SJSA1 (cell line): ENCODE results near the gene ACOXL. TPM values are rescaled to one million over a fixed set of nuclear protein-coding genes. Genes with fewer than 3 reads are reported as not detected.
"Not testable (repeated sequence)": the region's sequence is repeated elsewhere in the genome, so short reads cannot be mapped to it uniquely, and the experiment has no call there.

Source experiments
- DNase-seq, 2 experiments: peaks; one replicate each; pipeline ENCODE4 v3.0.0-alpha.2; 2015 to 2020; ENCODE audit warnings: low spot score in 2 of 2, low read depth in 1 of 2
- H3K27ac ChIP-seq: fragments of 250-450 bp; sonication (Bioruptor Pico); 2 replicates; pipeline ENCODE4 v1.5.1; 2020; ENCODE audit warnings: mild to moderate bottlenecking, moderate library complexity
- H3K27me3 ChIP-seq: fragments of 250-450 bp; sonication (Bioruptor Pico); replicated peaks from 2 replicates; pipeline ENCODE4 v1.5.1; 2020; ENCODE audit warnings: mild to moderate bottlenecking, moderate library complexity
- H3K36me3 ChIP-seq: fragments of 250-450 bp; sonication (Bioruptor Pico); 2 replicates; pipeline ENCODE4 v1.5.1; 2020; ENCODE audit warnings: mild to moderate bottlenecking
- H3K4me1 ChIP-seq: fragments of 250-450 bp; sonication (Bioruptor Pico); replicated peaks from 2 replicates; pipeline ENCODE4 v1.6.1; 2021; ENCODE audit warnings: mild to moderate bottlenecking
- H3K4me3 ChIP-seq: fragments of 250-450 bp; sonication (Bioruptor Pico); 2 replicates; pipeline ENCODE4 v1.5.1; 2020; ENCODE audit warnings: mild to moderate bottlenecking
- H3K9me3 ChIP-seq: fragments of 250-450 bp; sonication (Bioruptor Pico); replicated peaks from 2 replicates; pipeline ENCODE4 v1.5.1; 2020; ENCODE audit warnings: mild to moderate bottlenecking
- total RNA-seq: library from RNA; depleted of rRNA; stranded (reverse); fragments of >200 nt; shearing (Covaris generic); gene quantifications from 2 replicates; pipeline ENCODE4 v1.2.3, GENCODE V29; 2014; rRNA removed

Gene ACOXL
- not detected in 2 replicates for total RNA-seq

DNA sequence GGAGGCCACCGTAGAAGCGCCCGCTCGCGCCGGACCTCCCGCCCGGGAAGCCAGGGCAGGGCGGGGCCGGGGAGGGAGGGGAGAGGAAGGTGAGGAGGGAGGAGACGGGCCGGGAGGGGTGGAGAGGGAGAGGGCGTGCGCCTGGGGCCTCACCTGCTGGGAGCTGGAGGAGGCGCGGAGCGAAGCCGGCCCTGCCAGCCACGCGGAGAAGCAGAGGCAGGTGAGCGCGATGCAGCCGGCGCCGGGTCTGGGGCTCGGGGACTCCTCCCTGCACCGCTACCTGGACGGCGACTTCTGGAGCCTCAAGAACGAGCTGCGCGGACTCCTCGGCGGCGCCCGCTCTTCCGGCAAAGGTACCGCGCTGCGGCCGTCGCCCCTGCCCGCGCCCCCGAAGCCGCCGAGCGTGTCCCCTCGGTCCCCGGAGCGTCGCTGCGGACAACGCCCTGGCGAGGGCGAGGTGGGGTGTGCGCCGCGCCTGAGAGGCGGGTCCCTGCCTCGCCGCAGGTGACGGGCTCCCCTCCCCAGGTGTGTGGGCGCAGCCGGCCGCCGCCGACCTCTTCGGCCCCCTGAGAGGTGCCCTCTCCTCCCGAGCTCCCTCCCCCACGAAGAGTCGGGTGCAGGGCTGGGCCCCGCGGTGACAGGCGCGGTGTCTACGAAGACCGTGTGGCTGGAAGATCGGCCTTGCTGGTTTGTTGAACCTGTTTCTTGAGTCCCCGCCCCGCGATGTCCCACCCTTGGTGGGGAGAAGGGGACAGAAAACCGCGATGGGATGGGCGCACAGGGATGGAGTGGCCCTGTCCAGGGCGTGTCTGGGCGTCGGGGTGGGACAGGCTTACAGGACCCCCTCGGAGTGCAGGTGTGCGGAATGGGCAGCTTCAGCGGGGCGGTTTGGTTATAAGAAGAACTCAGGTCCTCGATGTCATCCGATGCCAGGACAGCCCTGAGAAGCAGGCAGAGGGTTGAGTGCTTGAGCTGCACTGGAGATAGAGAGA lies at the start of gene ACOXL:
ACOXL (plus strand) TSS at position 152 of the 992 bp plus-strand sequence. CDS start 35,817 bp downstream, outside the sequence.
- no peak within 1 kb of the TSS for H3K27ac ChIP-seq
- no peaks in the 10 kb centered on the region for H3K36me3 ChIP-seq
- H3K27me3 ChIP-seq, result peaks cover 62% of the 10 kb centered on the region
- H3K4me1 ChIP-seq, result peaks cover 31% of the 10 kb centered on the region
- H3K4me3 ChIP-seq, result no peak within 1 kb of the TSS
- no peaks in the 10 kb centered on the region; the same call in none of the 2 replicates for H3K9me3 ChIP-seq
- no peak for DNase-seq

DNA sequence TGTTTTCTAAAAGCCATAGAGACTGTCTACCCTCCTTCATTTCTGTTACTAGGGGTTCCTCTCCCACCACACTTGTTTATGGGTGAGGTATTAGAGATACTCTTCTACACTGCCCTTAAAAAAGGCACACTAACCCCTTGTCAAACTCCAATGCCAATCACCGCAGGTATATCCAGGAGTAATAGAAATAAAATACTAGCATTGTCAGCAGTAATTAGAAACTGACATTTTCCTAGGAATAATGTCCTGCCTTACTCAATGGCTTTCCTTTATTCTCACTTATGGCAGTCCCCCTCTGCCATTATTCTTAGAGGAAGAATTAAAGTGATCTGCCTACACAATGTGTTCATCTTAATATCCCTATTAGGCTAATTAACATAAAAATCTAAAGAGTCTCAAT lies 49.5 kb upstream of the ACOXL start:
- H3K4me3 ChIP-seq, result no peak overlapping the region
- 0 out of 2 replicates have a peak, but pooled peaks cover 2% of the 10 kb centered on the region for H3K9me3 ChIP-seq
- peaks cover 11% of the 10 kb centered on the region for H3K4me1 ChIP-seq
- no peak overlapping the region for H3K27ac ChIP-seq
- H3K27me3 ChIP-seq, result no peaks in the 10 kb centered on the region
- DNase-seq, result no peak
- no peaks in the 10 kb centered on the region for H3K36me3 ChIP-seq

DNA sequence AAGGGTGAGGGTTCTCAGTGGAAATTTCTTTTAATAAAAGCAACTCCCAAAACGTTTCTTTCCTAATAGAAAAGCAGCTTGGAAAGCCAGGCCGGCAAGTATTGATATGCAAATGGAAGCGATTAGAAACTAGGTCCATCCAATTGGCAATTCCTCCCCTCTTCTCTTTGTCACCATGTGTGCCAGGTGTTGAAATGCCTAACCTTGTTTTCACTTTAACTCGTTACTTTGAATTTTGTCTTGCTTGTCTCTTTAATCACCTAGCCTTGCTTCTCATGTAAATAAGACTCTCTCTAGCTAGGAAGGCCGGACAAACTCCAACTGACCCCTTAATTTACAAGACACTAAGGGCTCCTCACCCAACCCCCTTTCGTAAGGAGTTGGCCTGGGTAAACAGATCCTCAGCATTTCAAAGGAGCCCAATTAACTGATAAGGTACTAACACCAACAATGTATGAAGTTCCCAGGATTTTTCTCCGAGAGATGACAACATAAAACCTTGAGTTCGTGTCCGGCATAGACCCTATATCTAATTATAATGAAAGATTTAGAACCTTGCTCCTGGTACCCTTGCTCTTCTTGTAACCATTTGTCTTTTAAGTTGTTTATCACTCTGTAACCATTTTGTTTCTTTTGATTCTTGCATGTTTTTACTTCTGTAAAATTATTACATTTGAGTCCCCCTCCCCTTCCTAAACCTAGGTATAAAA lies 44.4 kb upstream of the ACOXL start:
- not testable (repeated sequence) for H3K36me3 ChIP-seq, H3K9me3 ChIP-seq, H3K27me3 ChIP-seq, H3K27ac ChIP-seq, H3K4me3 ChIP-seq, DNase-seq
- peaks cover 13% of the 10 kb centered on the region for H3K4me1 ChIP-seq

DNA sequence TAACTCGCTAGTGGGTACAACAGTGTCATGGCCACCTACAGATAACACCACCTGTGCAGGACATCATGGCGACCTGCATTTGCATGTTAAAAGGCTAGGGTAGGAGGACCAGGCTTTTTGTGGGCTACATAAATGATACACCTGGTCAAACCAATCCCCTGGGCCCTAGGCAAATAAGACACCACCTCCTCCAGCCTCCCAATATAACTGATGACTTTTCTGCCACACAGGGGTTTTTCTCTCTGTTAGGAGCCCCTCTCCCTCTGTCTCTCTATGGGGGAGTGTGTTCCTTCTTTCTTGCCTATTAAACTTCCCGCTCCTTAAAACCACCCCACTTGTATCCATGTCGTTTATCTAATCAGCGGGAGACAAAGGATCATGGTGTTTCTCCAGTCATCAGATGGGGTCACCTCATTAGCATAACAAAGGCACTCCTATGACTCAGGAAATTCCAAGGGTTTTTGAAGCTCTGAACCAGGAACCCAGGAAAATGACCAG lies 43.7 kb upstream of the ACOXL start:
- 0 out of 2 replicates have a peak, but pooled peaks cover 3% of the 10 kb centered on the region for H3K27me3 ChIP-seq
- H3K36me3 ChIP-seq, result no peaks in the 10 kb centered on the region
- H3K4me1 ChIP-seq, result peaks cover 13% of the 10 kb centered on the region
- peak in 1 of 2 experiments; percentile 23 for DNase-seq
- H3K9me3 ChIP-seq, result 0 out of 2 replicates have a peak, but pooled peaks cover 2% of the 10 kb centered on the region
- no peak overlapping the region for H3K27ac ChIP-seq
- no peak overlapping the region for H3K4me3 ChIP-seq

DNA sequence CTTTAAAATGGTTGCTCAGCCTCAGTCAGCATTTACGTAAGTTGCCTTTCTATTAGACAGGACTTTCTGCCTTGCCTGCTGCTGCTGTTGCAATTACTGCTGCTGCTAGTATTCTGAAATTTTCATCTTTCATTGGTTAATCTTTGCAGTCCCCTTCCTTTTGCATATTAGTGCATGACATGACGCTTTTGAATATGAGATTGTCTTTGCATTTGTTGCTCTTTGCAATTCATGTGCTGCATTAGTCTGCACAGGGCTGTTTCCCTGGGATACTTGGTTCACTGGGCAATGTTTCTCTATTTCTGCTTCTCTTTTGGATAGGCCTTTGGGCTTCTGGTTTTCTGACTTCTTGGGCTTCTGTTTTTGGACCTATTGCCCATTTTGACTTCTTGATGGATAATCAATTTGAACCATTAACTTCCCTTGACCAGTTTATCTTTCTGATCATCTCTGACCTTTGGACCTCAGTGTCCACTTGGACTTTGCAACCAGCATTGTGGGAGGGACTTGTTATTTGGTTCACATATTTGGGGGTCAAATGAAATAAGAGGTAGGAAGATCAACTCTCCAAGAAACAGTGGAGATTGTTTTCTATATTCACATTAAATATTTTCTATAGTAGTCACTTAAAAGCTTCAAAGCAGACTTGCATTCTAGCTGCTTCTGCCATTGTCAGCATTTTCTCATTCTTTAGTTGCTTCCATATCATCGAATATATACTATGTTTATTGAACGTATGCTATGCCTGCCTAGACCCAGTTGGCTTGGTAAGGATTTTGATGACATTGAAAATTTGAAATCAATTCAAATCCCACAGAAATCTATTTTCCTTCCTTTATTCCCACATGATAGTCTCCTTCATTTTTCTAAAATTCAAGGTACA lies 42.0 kb upstream of the ACOXL start:
- DNase-seq, result no peak
- Histone ChIP-seq H3K4me3 (no peak overlapping the region), H3K27me3 (0 out of 2 replicates have a peak, but pooled peaks cover 3% of the 10 kb centered on the region), H3K9me3 (0 out of 2 replicates have a peak, but pooled peaks cover 2% of the 10 kb centered on the region), H3K36me3 (no peaks in the 10 kb centered on the region), H3K4me1 (peaks cover 23% of the 10 kb centered on the region), H3K27ac (no peak overlapping the region)

DNA sequence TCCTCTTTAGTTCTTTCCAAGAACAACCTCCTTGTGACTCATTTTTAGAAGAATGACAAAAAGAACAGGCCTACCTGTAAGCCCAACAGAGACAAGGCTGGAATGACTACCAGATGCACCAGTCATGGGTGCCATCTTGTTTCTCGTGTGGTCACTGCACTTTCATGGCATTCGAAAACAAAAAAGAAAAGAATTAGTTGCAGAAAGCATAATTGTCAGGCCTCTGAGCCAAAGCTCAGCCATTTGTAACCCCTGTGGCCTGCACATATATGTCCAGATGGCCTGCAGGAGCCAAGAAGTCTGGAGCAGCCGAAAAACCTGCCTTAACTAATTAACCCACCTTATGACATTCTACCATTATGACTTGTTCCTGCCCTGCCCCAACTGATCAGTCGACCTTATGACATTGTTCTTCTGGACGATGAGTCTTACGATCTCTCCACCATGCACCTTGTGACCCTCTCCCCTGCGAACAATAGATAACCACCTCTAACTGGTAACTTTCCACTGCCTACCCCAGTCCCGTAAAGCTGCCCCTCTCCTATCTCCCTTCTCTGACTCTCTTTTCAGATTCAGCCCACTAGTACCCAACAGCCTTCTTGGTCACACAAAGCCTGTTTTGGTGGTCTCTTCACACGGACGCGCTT lies 40.6 kb upstream of the ACOXL start:
- Histone ChIP-seq H3K4me1 (peaks cover 24% of the 10 kb centered on the region), H3K27me3 (0 out of 2 replicates have a peak, but pooled peaks cover 3% of the 10 kb centered on the region), H3K36me3 (no peaks in the 10 kb centered on the region), H3K4me3 (no peak overlapping the region), H3K27ac (no peak overlapping the region), H3K9me3 (0 out of 2 replicates have a peak, but pooled peaks cover 2% of the 10 kb centered on the region)
- DNase-seq, result no peak

DNA sequence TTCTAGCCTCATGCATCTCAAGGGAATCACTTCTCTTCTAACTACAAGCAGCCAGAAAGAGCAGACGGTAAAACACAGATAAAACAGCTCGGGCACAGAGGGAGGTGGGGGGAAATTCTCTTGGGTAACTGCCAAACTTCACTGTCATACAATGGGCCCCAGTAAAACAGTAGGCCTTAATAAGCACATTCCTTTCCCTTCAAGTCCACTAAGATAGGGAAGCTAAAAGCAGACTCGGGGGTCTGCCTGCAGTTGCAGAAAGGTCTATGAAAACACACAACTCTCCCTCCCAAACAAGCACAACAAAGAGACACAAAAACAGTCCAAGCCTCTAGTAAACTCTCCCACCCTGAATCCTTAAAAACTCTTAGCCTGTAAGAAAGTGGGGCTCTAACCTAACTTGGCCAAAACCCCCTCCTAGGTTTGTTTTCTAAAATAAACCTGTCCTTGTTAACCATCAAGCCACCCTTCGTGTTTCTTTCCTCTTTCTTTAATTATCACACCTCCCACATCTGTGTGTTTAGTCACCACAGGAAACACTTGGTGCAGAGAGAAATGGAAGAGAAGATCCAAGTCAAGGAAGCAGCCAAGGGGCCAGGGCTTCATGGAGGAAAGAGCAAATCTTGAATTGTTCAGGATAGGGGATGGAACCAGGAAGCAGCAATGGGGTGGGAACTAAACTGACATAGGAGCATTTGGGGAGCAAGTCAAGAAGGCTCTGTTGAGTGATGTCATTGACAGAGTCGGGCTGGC lies 37.1 kb upstream of the ACOXL start:
- not testable (repeated sequence) for H3K27me3 ChIP-seq, H3K4me3 ChIP-seq, H3K9me3 ChIP-seq, H3K27ac ChIP-seq, H3K36me3 ChIP-seq
- H3K4me1 ChIP-seq, result peaks cover 11% of the 10 kb centered on the region
- DNase-seq, result peak in 1 of 2 experiments; percentile 37

DNA sequence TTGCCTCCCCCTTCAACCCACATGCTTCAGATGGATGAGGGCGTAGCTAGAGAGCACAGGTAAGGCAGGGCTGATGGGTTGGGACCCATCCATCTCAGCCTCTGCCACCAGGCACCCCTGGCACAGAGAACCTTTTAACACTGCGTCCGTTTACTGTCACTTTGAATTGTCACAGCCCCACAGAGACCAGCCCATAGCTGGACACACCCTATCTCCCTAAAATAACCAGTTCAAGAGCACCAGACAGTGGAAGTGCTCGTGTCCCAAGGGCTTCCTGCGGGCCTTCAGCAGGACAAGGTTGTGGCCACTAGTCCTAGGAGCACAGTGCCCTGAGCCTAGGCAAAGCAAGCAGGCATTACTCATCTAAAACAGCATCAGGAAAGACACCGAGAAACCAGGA lies 34.1 kb upstream of the ACOXL start:
- not testable (repeated sequence) for H3K4me3 ChIP-seq, H3K27me3 ChIP-seq, H3K9me3 ChIP-seq, H3K27ac ChIP-seq, DNase-seq, H3K36me3 ChIP-seq
- H3K4me1 ChIP-seq, result peaks cover 11% of the 10 kb centered on the region

DNA sequence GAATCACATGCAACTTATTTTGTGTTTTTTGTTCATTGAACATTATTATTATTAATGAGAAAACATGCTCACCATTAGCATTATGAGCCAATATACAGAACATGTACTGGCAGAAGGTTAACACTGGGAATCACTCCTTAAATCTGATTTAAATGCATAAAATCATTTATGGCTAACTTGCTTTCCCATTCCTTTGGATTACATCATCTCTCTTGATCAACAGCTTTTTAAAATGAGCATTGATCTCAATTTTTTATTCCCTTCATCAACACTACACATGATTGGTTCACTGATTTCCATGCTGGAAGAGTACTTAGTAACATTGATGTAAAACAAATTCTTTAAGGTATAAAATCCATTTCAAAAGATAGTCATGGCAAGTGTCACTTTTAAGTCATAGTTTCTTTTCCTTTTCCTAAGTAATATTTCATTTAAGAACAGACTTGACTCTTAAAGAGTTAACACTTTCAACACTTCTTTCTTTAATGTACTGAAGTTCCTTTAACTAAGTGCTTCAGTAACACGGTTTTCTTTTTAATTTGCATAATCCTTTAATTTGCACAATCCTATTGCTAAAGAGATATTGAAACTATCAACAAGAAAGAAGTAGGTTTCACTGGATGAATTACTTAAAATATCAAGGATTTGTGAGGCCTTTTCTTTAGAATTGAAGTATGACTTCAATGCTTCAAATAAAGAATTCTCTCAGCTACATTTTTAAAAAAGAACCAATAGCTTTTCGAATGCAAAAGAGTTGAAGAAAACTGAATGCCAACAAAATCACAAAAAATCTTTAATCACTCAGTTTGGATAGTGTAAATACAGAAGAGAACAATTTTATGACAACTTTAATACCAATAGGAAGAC lies 29.6 kb upstream of the ACOXL start:
- no peaks in the 10 kb centered on the region for H3K36me3 ChIP-seq
- H3K27me3 ChIP-seq, result peaks cover 18% of the 10 kb centered on the region
- no peaks in the 10 kb centered on the region for H3K9me3 ChIP-seq
- no peak overlapping the region for H3K27ac ChIP-seq
- H3K4me1 ChIP-seq, result no peaks in the 10 kb centered on the region
- no peak for DNase-seq
- H3K4me3 ChIP-seq, result no peak overlapping the region

DNA sequence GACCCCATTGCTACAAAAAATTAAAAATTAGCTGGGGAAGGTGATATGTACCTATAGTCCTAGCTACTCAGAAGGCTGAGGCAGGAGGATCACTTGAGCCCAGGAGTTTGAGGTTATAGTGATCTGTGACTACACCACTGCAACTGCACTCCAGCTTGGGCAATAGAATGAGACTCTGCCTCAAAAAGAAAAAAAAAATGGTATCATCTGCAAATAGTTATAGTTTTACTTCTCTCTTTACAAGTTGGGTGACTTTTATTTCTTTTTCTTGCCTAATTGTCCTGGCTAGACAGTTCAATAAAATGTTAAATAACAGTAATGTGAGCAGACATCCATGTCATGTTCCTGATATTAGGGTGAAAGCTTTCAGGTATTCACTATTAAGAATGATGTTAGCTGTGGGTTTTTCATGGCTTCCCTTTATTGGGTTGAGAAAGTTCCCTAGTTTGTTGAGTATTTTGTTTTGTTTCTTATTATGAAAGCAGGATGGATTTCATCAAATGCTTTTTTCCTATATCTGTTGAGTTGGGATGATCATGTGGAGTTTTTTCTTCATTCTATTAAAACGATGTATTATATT lies 24.9 kb upstream of the ACOXL start:
- Histone ChIP-seq H3K27me3 (peaks cover 46% of the 10 kb centered on the region), H3K36me3 (no peaks in the 10 kb centered on the region), H3K9me3 (no peaks in the 10 kb centered on the region), H3K27ac (no peak overlapping the region), H3K4me1 (no peaks in the 10 kb centered on the region), H3K4me3 (no peak overlapping the region)
- DNase-seq, result no peak

DNA sequence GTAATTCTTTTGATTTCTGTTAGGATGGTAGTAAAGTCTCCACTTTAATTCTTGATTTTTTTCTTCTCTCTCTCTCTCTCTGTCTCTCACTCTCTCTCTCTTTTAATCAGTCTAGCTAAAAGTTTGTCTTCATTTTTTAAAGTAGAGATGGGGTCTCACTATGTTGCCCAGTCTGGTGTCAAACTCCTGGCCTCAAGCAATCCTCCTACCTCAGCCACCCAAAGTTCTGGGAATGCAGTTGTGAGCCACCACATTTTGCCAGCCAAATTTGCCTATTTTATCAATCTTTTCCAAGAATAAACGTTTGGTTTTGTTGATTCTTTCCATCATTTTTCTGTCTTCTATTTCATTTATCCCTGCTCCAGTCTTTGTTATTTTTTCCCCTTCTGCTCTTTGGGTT lies 23.9 kb upstream of the ACOXL start:
- no peak overlapping the region for H3K4me3 ChIP-seq
- peaks cover 44% of the 10 kb centered on the region for H3K27me3 ChIP-seq
- H3K36me3 ChIP-seq, result no peaks in the 10 kb centered on the region
- H3K4me1 ChIP-seq, result no peaks in the 10 kb centered on the region
- no peaks in the 10 kb centered on the region for H3K9me3 ChIP-seq
- DNase-seq, result no peak
- H3K27ac ChIP-seq, result no peak overlapping the region
